SU-DHL-6 (cell line): Measurements from ENCODE around the gene BCAP31.

Source experiments
- CTCF ChIP-seq: fragments of 200-600 bp; sonication (generic); IDR thresholded peaks from one replicate; pipeline ENCODE4 v1.5.1; 2017; ENCODE audit warnings: antibody characterized with exemption, mild to moderate bottlenecking, low read length, moderate library complexity; ENCODE audit not compliant: insufficient read depth, poor library complexity, severe bottlenecking
- EZH2phosphoT487 ChIP-seq: fragments of 200-600 bp; sonication (generic), shearing (Covaris generic); conservative IDR thresholded peaks from 2 replicates; pipeline ENCODE4 v1.6.1; 2018; ENCODE audit warnings: mild to moderate bottlenecking, antibody characterized with exemption, low read length, moderate library complexity, mixed read lengths

- TF ChIP-seq CTCF (no peak), EZH2phosphoT487 (no peak)
Observed at GRCh38 chrX:153700967-153701366, 23.2 kb downstream of the BCAP31 start.
